ENCODE data around the gene SLC1A4.

Gene SLC1A4

GRCh38 chr2:65055422-65056214 is 66.4 kb downstream of the SLC1A4 start:
- no peak for DNase-seq

- DNase-seq = peak; percentile 93
Observed at GRCh38 chr2:65056215-65057053, 67.2 kb downstream of the SLC1A4 start, which contains the start of gene CEP68. Gene CEP68 (plus strand): TSS chr2:65056416. CDS start chr2:65069445, 13,029 bp downstream.

GRCh38 chr2:65057054-65057375 is 67.8 kb downstream of the SLC1A4 start:
- no peak for DNase-seq

GRCh38 chr2:65057391-65058052 is 68.3 kb downstream of the SLC1A4 start:
- DNase-seq = peak; percentile 60

- peak; percentile 60 for DNase-seq
Observed at GRCh38 chr2:65059071-65059470, 69.9 kb downstream of the SLC1A4 start.

GRCh38 chr2:65061146-65061909 is 72.1 kb downstream of the SLC1A4 start:
- DNase-seq = no peak

GRCh38 chr2:65061910-65062339 is 72.7 kb downstream of the SLC1A4 start:
- no peak for DNase-seq

- no peak for DNase-seq
Observed at GRCh38 chr2:65062843-65063825, 73.9 kb downstream of the SLC1A4 start.

- peak; percentile 87 for DNase-seq
Observed at GRCh38 chr2:65064728-65065552, 75.7 kb downstream of the SLC1A4 start.

- no peak for DNase-seq
Observed at GRCh38 chr2:65067806-65068553, 78.8 kb downstream of the SLC1A4 start.

- no peak for DNase-seq
Observed at GRCh38 chr2:65069439-65069824, 80.2 kb downstream of the SLC1A4 start.

- DNase-seq = no peak
Observed at GRCh38 chr2:65070172-65070830, 81.1 kb downstream of the SLC1A4 start.

- no peak for DNase-seq
Observed at GRCh38 chr2:65070856-65071255, 81.7 kb downstream of the SLC1A4 start.

GRCh38 chr2:65071499-65072180 is 82.4 kb downstream of the SLC1A4 start:
- no peak for DNase-seq

GRCh38 chr2:65072181-65072970 is 83.2 kb downstream of the SLC1A4 start:
- DNase-seq = no peak

All from GF-D8 (cell line).